Measurements from ENCODE around the gene BABAM2.

BABAM2 gene

GRCh38 chr2:28352104-28352503, 461.6 kb downstream of the BABAM2 start:
- DNase-seq = no peak

- no peak for DNase-seq
Observed at GRCh38 chr2:28352610-28353195, 462.2 kb downstream of the BABAM2 start.

GRCh38 chr2:28354920-28355520, 464.5 kb downstream of the BABAM2 start:
- DNase-seq = no peak

- peak; percentile 56 for DNase-seq
Observed at GRCh38 chr2:28355521-28356094, 465.1 kb downstream of the BABAM2 start.

GRCh38 chr2:28356095-28356911, 465.8 kb downstream of the BABAM2 start:
- peak; percentile 36 for DNase-seq

GRCh38 chr2:28357055-28357454, 466.5 kb downstream of the BABAM2 start:
- no peak for DNase-seq

- DNase-seq = no peak
Observed at GRCh38 chr2:28357948-28358667, 467.6 kb downstream of the BABAM2 start.

- DNase-seq = no peak
Observed at GRCh38 chr2:28358668-28359201, 468.2 kb downstream of the BABAM2 start.

- DNase-seq = peak; percentile 79
Observed at GRCh38 chr2:28359222-28360057, 468.9 kb downstream of the BABAM2 start.

GRCh38 chr2:28360058-28360717, 469.7 kb downstream of the BABAM2 start:
- no peak for DNase-seq

- DNase-seq = no peak
Observed at GRCh38 chr2:28360718-28361293, 470.3 kb downstream of the BABAM2 start.

- DNase-seq = no peak
Observed at GRCh38 chr2:28361991-28362710, 471.6 kb downstream of the BABAM2 start.

- no peak for DNase-seq
Observed at GRCh38 chr2:28362991-28363521, 472.5 kb downstream of the BABAM2 start.

- no peak for DNase-seq
Observed at GRCh38 chr2:28363686-28364280, 473.3 kb downstream of the BABAM2 start.

GRCh38 chr2:28364610-28365009, 474.1 kb downstream of the BABAM2 start:
- no peak for DNase-seq

- no peak for DNase-seq
Observed at GRCh38 chr2:28365158-28365557, 474.6 kb downstream of the BABAM2 start.

GRCh38 chr2:28366149-28366495, 475.6 kb downstream of the BABAM2 start:
- DNase-seq = no peak

GRCh38 chr2:28366496-28367282, 476.2 kb downstream of the BABAM2 start:
- no peak for DNase-seq

Measured in DMS53 (cell line).